Transverse colon (tissue), 4 donors: ENCODE results near the gene MPRIP. TPM values are rescaled to one million over a fixed set of nuclear protein-coding genes. Genes with fewer than 3 reads are reported as not detected.
"Not testable (repeated sequence)": the region's sequence is repeated elsewhere in the genome, so short reads cannot be mapped to it uniquely, and the experiment has no call there.

Experiments
- DNase-seq: peaks from one replicate; pipeline ENCODE4 v3.0.0-alpha.2; 2019
- H3K27ac ChIP-seq, 4 donors: fragments of 200-600 bp; sonication (generic); 2 replicates each; pipeline ENCODE4 v1.5.1; 2016 to 2018; ENCODE audit warnings: inconsistent platforms in 4 of 4
- H3K27me3 ChIP-seq: fragments of 200-600 bp; sonication (generic); 2 replicates; pipeline ENCODE4 v1.5.1; 2017; ENCODE audit warnings: inconsistent platforms
- H3K36me3 ChIP-seq, 4 donors: fragments of 200-600 bp; sonication (generic); 2 replicates each; pipeline ENCODE4 v1.5.1; 2017 to 2019; ENCODE audit warnings: inconsistent platforms in 4 of 4
- H3K4me1 ChIP-seq, 4 donors: fragments of 200-600 bp; sonication (generic); 2 replicates each; pipeline ENCODE4 v1.5.1; 2017 to 2020; ENCODE audit warnings: inconsistent platforms in 4 of 4
- H3K4me3 ChIP-seq, 4 donors: fragments of 200-600 bp; sonication (generic); 1 replicate in 1 of 4; 2 replicates in 3 of 4; pipeline versions ENCODE4 v1.5.1 to v1.6.1; 2017 to 2019; ENCODE audit warnings: inconsistent platforms in 4 of 4
- H3K9me3 ChIP-seq, 2 donors: fragments of 200-600 bp; sonication (generic); 2 replicates each; pipeline ENCODE4 v1.5.1; 2017 to 2019; ENCODE audit warnings: inconsistent platforms in 2 of 2
- EP300 ChIP-seq: sonication (generic); formaldehyde crosslinking; IDR thresholded peaks from one replicate; pipeline ENCODE4 v1.6.1; 2017; ENCODE audit warnings: antibody characterized with exemption, low read depth
- POLR2A ChIP-seq: fragments of 450-650 bp; IDR thresholded peaks from one replicate; pipeline ENCODE4 v1.6.1; 2016; ENCODE audit warnings: antibody characterized with exemption, mild to moderate bottlenecking, moderate library complexity
- POLR2AphosphoS5 ChIP-seq, 3 donors: sonication (generic); formaldehyde crosslinking; IDR thresholded peaks; one replicate each; pipeline ENCODE4 v1.6.1; 2016; ENCODE audit warnings: antibody characterized with exemption in 3 of 3
- WGBS, 2 donors: methylation state at CpG; one replicate each; pipeline ENCODE4 v1.1.5; 2018; ENCODE audit warnings: low coverage in 1 of 2; 5-methylcytosine and 5-hydroxymethylcytosine counted together
- in situ Hi-C, 4 donors: fragments of 200-750 bp; cut with MboI; loops; one replicate each; pipeline versions ENCODE4 v1.15.0 to v1.15.1; 2017; ENCODE audit warnings: low sequenced_read_pairs in 3 of 4, low pct_ligation_motif_present in 1 of 4, low pct_unique_long_range_greater_than_20kb in 1 of 4
- intact Hi-C: fragments of 100-400 bp; cut with DNase I; formaldehyde crosslinking; loops from one replicate; pipeline ENCODE4 v1.15.1; 2023; ENCODE audit warnings: low total_unique reads
- total RNA-seq, 4 donors: library from RNA; depleted of rRNA; stranded (reverse); fragments of >200 nt; gene quantifications; one replicate each; pipeline ENCODE4 v1.1.0, GENCODE V29; 2016
- TF ChIP-seq, protein P1 (sequence below), 5 experiments: fragments of 200-600 bp in 3 of 5; fragments of 450-650 bp in 2 of 5; sonication (generic) in 3 of 5; IDR thresholded peaks; 1 replicate in 2 of 5; 2 replicates in 3 of 5; pipeline ENCODE4 v1.5.1; 2016 to 2017; ENCODE audit warnings: antibody characterized with exemption in 5 of 5, inconsistent platforms in 3 of 5, mild to moderate bottlenecking in 2 of 5, moderate library complexity in 1 of 5

Gene MPRIP
- total RNA-seq, 4 donors from 2014 or later: 124 to 368 (median 158) TPM

DNA sequence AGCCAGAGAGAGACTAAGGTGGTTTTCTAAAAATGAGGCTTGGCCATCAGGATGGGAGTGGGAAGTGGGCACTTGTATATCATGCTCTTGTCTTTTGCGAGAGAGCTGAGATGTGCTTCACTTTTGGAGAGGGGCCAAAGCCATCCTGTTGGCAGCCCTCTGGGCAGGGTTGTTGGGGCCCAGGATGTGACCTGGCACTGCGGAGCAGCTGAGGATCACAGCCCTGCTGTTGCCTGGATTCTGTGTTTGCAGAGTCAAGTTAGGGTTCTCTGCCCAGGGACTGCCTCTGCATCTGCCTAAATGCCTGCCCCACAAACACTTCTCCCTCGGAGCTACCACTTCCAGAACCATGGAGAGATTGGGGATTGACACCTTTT is 92.7 kb downstream of the MPRIP start:
- H3K9me3 ChIP-seq: no peaks in the 10 kb centered on the region
- in situ Hi-C loops (loop anchor here in 1 of 4 donors (25.0 kb wide), 1 partner anchor 123 kb away; no protein-coding TSS in a partner anchor), intact Hi-C loops (no loop called here)
- TF ChIP-seq POLR2A: no peak
- TF ChIP-seq, protein P1, sequence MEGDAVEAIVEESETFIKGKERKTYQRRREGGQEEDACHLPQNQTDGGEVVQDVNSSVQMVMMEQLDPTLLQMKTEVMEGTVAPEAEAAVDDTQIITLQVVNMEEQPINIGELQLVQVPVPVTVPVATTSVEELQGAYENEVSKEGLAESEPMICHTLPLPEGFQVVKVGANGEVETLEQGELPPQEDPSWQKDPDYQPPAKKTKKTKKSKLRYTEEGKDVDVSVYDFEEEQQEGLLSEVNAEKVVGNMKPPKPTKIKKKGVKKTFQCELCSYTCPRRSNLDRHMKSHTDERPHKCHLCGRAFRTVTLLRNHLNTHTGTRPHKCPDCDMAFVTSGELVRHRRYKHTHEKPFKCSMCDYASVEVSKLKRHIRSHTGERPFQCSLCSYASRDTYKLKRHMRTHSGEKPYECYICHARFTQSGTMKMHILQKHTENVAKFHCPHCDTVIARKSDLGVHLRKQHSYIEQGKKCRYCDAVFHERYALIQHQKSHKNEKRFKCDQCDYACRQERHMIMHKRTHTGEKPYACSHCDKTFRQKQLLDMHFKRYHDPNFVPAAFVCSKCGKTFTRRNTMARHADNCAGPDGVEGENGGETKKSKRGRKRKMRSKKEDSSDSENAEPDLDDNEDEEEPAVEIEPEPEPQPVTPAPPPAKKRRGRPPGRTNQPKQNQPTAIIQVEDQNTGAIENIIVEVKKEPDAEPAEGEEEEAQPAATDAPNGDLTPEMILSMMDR (IDR thresholded peaks at IDR 0.05): no peak
- no peak for TF ChIP-seq EP300
- no peak for TF ChIP-seq POLR2AphosphoS5 (IDR thresholded peaks at IDR 0.05)
- no peak overlapping the region for H3K27ac ChIP-seq
- H3K4me1 ChIP-seq: no peaks in the 10 kb centered on the region
- no peak overlapping the region for H3K4me3 ChIP-seq
- WGBS, 2 donors: 80% methylated on average over 3 of the region's 3 CpGs; no CpG with 5 or more reads in 1 of the 2 donors
- DNase-seq: no peak
- H3K36me3 ChIP-seq: peaks cover 0 to 45% (median 8%) of the 10 kb centered on the region in 4 donors
- H3K27me3 ChIP-seq: no peaks in the 10 kb centered on the region

DNA sequence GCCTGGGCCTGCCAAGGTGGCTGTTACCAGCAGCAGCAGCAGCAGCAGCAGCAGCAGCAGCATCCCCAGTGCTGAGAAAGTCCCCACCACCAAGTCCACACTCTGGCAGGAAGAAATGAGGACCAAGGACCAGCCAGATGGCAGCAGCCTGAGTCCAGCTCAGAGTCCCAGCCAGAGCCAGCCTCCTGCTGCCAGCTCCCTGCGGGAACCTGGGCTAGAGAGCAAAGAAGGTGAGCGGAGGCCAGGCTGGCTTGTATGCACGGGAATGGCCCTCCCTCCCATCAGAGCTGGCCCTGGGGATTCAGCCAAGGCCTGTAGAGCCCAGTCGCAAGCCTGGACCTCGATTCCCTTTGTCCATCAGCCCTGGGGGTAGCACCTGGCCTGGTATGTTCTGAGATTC is 94.0 kb downstream of the MPRIP start:
- H3K9me3 ChIP-seq, H3K27me3 ChIP-seq, intact Hi-C loops, H3K27ac ChIP-seq, H3K4me3 ChIP-seq, H3K4me1 ChIP-seq, DNase-seq: not testable (repeated sequence)
- peaks cover 0 to 46% (median 10%) of the 10 kb centered on the region in 4 donors for H3K36me3 ChIP-seq
- 93% methylated on average over 5 of the region's 5 CpGs; no CpG with 5 or more reads in 1 of the 2 donors for WGBS, 2 donors
- in situ Hi-C loops: loop anchor here in 1 of 4 donors (25.0 kb wide), 1 partner anchor 124 kb away; no protein-coding TSS in a partner anchor

DNA sequence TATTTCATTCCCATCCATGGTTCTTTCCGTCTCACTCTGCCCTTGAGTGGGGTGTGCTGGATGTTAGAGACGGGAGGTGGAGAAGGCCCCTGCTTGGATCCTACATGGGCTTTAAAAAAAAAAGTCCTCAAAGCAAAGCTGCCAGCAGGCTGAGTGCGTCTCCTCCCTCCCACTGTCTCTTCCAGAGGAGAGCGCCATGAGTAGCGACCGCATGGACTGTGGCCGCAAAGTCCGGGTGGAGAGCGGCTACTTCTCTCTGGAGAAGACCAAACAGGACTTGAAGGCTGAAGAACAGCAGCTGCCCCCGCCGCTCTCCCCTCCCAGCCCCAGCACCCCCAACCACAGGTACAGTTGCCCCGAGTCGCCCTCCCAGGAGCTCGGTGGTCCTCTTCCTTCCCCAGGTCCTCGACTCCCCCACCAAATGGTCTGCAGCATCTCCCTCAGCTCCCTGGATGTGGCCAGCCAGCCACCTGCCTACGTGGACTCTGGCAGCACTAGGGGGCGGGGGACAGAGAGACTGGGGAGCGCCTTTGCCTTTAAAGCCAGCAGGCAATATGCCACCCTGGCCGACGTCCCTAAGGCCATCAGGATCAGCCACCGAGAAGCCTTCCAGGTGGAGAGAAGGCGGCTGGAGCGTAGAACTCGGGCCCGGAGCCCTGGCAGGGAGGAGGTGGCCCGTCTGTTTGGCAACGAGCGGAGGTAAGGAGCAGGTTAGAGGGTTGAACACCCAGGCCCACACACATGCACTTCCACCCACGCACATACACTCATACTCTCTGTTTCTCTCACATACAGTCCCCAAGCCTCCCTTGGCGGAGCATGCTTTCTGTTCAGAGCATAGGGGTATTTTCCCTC is 95.7 kb downstream of the MPRIP start:
- no peak for DNase-seq
- H3K9me3 ChIP-seq: no peaks in the 10 kb centered on the region
- H3K36me3 ChIP-seq: peaks cover 0 to 45% (median 13%) of the 10 kb centered on the region in 4 donors
- H3K27me3 ChIP-seq: no peaks in the 10 kb centered on the region
- intact Hi-C loops: no loop called here
- no peak overlapping the region for H3K4me3 ChIP-seq
- WGBS, 2 donors: 91 to 92% methylated on average over 5 to 30 of the region's 30 CpGs
- in situ Hi-C loops: loop anchor here in 1 of 4 donors (25.0 kb wide), 1 partner anchor 126 kb away; no protein-coding TSS in a partner anchor
- peaks cover 0 to 3% (median 0%) of the 10 kb centered on the region in 4 donors for H3K4me1 ChIP-seq
- no peak for TF ChIP-seq POLR2AphosphoS5 (IDR thresholded peaks at IDR 0.05)
- TF ChIP-seq EP300: no peak
- TF ChIP-seq, protein P1 (IDR thresholded peaks at IDR 0.05): no peak
- no peak for TF ChIP-seq POLR2A
- no peak overlapping the region for H3K27ac ChIP-seq

DNA sequence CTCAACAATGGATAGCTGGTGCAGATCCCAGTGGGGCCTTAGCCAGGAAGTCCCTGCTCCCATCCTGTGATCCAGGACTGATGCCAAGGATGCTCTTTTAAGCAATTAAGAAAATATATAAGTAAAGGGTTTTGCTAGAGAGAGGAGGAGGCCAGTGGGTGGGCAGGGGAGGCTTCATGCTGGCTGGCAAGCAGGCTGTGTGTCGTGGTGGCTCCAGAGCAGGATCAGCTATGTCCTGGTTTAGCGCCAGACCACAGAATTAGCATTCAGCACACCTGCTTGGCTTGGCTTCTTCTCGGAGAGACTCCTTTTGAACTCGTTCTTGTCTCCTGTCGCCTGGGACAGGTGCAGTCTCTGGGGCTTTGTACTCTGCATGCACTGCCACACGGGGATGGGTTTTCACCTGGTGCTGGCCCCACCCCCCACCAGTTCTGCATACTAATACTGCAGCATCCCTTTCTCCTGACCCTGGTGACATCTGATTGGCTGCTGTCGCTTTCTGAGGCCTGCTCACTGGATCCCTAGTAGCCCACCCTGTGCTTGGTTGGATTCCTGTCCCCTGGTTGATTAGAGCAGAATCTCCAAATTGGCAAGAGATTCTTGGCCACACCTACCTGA is 97.8 kb downstream of the MPRIP start:
- in situ Hi-C loops (loop anchor here in 1 of 4 donors (25.0 kb wide), 1 partner anchor 128 kb away; no protein-coding TSS in a partner anchor), intact Hi-C loops (loop anchor here (10.0 kb wide), 1 partner anchor 95 kb away; the partner anchor contains the start of gene FLCN)
- no peak for TF ChIP-seq EP300
- H3K27ac ChIP-seq: no peak overlapping the region
- 53% methylated on average over 7 of the region's 7 CpGs; no CpG with 5 or more reads in 1 of the 2 donors for WGBS, 2 donors
- H3K36me3 ChIP-seq: peaks cover 0 to 56% (median 22%) of the 10 kb centered on the region in 4 donors
- H3K9me3 ChIP-seq: no peaks in the 10 kb centered on the region
- H3K27me3 ChIP-seq: no peaks in the 10 kb centered on the region
- no peak overlapping the region for H3K4me3 ChIP-seq
- peaks cover 0 to 3% (median 0%) of the 10 kb centered on the region in 4 donors for H3K4me1 ChIP-seq
- no peak for DNase-seq

DNA sequence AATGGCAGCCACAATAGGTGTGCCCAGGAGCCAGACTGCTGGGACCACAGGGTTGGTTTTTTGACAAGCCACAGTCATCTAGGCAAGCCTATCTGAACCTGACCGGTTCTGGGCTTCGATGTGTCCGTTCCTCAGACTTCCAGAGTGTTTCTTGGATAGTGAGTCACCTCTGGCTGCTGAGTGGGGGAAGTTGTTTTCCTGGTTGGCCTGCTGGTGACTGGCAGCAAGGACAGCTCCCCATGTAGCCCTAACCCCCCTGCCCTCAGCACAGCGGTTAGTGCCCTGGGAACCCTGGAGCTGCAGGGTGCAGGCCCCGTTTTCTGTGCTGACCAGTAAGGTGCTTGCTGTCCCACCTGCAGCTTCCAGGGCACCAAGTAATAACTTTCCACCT is 98.3 kb downstream of the MPRIP start:
- in situ Hi-C loops: loop anchor here in 1 of 4 donors (25.0 kb wide), 1 partner anchor 128 kb away; no protein-coding TSS in a partner anchor
- no peak overlapping the region for H3K27ac ChIP-seq

More for the DNA sequence above, 98.3 kb downstream of the MPRIP start:
- peaks cover 0 to 3% (median 0%) of the 10 kb centered on the region in 4 donors for H3K4me1 ChIP-seq
- TF ChIP-seq POLR2A (no peak), EP300 (no peak), POLR2AphosphoS5 (IDR thresholded peaks at IDR 0.05) (no peak)
- TF ChIP-seq, protein P1 (IDR thresholded peaks at IDR 0.05): no peak
- no peaks in the 10 kb centered on the region for H3K27me3 ChIP-seq
- intact Hi-C loops: loop anchor here (10.0 kb wide), 1 partner anchor 94 kb away; the partner anchor contains the start of gene FLCN
- H3K4me3 ChIP-seq: no peak overlapping the region
- peaks cover 0 to 56% (median 24%) of the 10 kb centered on the region in 4 donors for H3K36me3 ChIP-seq
- DNase-seq: no peak
- WGBS, 2 donors: 78 to 87% methylated on average over 3 to 5 of the region's 5 CpGs
- H3K9me3 ChIP-seq: no peaks in the 10 kb centered on the region
